C4-2B (cell line): ENCODE measurements around the gene OSBP2.

Experiments
- H3K27ac ChIP-seq: fragments of 450-650 bp; 2 replicates; pipeline ENCODE4 v1.5.1; 2017
- ZFX ChIP-seq: fragments of 450-650 bp; IDR thresholded peaks from 2 replicates; pipeline ENCODE4 v1.6.1; 2017
- TF ChIP-seq, protein P1 (sequence below): fragments of 450-650 bp; conservative IDR thresholded peaks from 2 replicates; pipeline ENCODE4 v1.5.1; 2017; ENCODE audit warnings: mild to moderate bottlenecking

OSBP2 gene

DNA sequence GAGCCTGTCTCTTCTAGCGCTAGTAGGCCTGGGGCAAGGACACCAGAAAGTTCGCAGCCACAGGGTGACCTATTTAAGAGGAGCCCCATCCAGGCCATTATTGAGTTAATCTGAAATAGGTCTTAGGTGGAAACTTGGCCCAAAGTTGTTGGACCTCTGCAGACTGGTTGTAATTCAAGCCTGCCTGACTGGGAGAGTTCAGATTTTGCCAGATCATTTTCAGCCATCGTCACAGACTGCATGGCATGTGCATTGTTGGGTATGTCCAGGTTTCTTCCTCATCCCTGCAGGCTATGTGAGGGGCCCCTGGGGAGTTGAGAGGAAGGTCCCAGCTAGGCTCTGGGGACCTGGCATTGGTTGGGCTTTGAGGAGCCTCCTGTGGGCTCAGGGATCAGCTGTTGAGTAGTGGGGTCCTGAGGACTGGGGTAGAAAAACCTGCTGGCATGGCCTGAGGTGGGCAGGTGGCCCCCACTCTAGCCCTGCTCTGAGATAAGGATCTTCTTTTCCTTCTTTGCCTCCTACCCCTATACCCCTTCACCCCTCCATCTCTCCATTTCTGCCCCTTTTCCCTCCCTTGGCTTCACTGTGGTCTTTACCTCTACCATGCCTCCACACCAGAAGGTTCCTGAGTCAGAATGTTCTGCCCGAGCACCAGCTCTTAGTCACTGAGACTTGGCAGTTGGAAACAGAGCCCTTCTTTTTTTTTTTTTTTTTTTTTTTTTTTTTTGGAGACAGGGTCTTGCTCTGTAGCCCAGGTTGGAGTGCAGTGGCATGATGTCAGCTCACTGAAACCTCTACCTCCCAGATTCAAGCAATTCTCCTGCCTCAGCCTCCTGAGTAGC lies 161.2 kb downstream of the OSBP2 start:
- TF ChIP-seq, protein P1, sequence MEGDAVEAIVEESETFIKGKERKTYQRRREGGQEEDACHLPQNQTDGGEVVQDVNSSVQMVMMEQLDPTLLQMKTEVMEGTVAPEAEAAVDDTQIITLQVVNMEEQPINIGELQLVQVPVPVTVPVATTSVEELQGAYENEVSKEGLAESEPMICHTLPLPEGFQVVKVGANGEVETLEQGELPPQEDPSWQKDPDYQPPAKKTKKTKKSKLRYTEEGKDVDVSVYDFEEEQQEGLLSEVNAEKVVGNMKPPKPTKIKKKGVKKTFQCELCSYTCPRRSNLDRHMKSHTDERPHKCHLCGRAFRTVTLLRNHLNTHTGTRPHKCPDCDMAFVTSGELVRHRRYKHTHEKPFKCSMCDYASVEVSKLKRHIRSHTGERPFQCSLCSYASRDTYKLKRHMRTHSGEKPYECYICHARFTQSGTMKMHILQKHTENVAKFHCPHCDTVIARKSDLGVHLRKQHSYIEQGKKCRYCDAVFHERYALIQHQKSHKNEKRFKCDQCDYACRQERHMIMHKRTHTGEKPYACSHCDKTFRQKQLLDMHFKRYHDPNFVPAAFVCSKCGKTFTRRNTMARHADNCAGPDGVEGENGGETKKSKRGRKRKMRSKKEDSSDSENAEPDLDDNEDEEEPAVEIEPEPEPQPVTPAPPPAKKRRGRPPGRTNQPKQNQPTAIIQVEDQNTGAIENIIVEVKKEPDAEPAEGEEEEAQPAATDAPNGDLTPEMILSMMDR: no peak
- no peak for TF ChIP-seq ZFX
- H3K27ac ChIP-seq: no peak overlapping the region

DNA sequence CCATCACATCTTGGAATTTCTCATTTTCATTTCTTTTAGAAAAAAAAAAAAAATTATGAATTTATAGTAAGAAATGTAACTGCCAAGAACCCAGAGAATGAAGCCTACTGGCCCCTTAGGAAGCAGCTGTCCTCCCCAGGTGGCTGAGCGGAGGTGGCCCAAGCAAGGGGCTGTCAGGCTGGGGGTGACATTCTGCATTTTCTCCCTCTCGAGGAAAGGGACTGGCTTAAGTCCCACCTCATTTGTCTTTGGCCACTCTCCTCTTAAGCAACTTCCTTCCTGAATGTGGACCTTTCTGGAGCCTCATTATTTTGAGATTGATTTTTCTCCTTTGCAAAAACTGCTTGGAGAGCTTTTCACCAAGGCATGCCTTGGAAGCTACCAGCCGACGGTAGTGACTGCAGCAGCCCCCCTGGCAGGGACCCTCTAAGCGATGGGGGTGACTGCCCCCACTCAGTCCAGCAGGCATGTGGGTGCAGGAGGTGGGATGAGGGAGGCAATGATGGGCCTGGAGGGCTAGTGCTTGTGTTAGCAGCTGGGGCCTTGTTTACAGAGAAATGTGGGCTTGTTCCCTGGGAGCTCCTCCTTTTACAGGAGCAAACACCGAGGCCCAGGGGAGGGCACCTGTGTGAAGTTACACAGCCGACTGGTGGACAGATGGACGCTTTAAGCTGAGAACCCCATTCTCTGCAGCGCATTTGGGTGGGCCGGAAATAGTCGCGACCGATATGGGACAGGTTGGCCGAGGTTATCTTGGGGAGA lies 162.2 kb downstream of the OSBP2 start:
- no peak overlapping the region for H3K27ac ChIP-seq
- TF ChIP-seq ZFX: no peak
- TF ChIP-seq, protein P1: no peak

DNA sequence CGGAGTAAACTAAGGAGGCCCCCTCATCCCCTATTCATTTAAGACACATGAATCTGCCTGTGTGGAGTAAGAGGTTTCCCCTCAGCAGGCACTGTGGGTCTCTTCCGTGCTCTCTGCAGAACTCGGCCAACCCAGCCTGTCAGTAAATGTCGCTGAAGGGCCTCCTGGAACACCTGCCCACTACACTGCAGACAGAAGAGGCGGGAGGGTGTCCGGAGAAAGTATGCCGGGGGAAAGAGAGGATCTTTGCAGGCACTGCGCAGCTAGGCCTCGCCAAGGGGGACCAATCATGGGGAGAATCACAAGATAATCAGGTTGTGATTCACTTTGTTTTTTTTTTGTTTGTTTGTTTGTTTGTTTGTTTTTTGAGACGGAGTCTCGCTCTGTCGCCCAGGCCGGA lies 163.1 kb downstream of the OSBP2 start:
- no peak overlapping the region for H3K27ac ChIP-seq
- TF ChIP-seq, protein P1: no peak
- no peak for TF ChIP-seq ZFX

DNA sequence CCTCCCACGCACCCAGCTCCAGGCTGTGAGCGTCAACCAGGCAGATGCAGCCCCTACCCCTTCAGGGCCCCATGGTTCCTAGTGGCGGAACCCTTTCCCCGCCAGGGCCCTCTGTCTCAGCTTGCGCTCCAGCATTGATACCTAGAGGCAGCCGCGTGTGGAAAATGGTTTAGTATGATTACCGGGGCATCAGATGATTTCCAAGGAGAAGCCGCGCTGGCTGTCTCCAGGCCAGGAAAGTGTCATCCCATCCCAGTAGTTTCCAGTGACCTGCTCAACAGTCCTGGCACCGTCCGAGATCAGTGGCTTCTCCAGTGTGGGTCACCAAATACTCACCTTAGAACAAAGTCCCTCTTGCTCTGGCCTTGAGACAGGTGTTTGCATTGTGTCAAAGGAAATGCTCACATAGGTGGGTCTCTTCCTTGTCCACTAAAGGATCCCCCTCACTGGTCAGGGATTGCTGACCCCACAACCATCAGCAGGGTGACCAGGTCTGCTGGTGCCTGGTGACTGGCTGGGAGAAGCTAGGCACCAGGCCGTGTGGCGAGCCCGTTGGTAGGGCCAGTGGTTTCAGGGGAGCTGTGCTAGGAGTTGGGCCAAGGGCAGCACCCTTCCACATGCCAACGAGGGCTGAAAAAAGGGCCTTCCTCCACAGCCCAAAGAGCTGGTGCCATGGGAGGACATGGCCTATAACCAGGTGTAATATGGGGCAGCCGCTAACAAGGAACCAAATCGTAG lies 164.5 kb downstream of the OSBP2 start:
- H3K27ac ChIP-seq: no peak overlapping the region
- no peak for TF ChIP-seq ZFX
- TF ChIP-seq, protein P1: no peak

DNA sequence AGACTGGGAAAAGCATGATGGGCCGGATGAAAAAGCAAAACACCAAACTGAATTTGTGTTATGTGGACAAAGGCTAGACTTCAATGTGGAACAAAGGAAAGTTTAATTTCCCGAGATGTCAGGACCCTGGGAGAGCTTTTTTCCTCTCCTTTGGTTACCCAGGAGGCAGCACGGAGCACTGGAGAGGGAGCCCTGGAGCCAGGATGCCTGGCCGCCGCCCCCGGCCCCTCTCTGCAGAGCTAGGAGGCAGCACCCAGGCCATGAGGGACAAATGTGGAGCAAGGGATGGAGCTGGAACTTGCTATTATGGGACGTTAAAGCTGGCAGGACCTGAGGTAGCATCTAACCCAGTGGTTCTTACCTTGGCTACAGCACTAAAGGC lies 165.0 kb downstream of the OSBP2 start:
- no peak overlapping the region for H3K27ac ChIP-seq
- TF ChIP-seq, protein P1: no peak
- no peak for TF ChIP-seq ZFX

DNA sequence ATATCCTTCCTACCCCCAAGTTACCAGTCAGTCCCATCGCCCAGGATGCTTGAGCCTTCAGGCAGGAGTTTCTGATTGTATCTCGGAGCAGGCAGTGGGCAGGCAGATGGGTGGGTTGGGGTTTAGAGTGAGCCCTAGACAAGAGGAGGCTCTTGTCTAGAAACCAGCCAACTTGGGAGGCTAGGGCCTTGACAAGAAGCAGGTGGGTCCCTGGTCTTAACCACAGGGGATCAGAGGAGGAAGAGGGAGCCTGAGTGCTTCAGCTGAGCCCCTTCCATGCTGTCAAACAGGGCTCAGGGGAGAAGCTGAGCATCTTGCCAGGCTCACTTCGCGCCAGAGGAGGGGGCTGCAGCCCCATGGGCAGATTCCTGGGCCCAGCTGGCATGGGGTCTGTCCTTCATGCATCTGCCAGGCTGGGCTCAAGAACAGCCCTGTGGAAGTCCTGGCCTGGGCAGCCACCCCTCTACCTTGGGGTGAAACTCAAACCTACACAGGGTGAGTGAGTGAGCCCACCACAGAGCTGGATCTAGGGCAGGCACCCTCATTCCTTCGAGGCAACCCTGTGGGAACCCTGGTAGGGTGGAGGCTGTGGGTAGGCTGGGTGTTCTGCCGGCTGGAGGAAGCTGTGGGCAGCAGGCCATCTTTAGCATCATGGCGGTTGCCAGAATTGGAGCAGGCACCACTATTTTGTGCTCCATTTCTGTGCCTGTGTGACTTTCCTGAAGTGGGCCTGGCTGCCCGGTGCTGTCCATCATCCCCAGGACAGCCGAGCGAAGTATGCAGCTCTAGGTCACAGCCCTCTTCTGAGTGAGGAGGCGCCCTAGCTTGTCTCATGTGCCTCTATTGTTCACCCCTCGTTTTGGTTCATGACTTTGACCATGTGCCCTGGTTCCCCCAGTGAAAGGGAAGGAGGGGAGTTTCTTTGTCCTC lies 165.8 kb downstream of the OSBP2 start:
- TF ChIP-seq, protein P1: no peak
- TF ChIP-seq ZFX: no peak
- no peak overlapping the region for H3K27ac ChIP-seq
